ENCODE data around the gene HSD11B1.

DNA sequence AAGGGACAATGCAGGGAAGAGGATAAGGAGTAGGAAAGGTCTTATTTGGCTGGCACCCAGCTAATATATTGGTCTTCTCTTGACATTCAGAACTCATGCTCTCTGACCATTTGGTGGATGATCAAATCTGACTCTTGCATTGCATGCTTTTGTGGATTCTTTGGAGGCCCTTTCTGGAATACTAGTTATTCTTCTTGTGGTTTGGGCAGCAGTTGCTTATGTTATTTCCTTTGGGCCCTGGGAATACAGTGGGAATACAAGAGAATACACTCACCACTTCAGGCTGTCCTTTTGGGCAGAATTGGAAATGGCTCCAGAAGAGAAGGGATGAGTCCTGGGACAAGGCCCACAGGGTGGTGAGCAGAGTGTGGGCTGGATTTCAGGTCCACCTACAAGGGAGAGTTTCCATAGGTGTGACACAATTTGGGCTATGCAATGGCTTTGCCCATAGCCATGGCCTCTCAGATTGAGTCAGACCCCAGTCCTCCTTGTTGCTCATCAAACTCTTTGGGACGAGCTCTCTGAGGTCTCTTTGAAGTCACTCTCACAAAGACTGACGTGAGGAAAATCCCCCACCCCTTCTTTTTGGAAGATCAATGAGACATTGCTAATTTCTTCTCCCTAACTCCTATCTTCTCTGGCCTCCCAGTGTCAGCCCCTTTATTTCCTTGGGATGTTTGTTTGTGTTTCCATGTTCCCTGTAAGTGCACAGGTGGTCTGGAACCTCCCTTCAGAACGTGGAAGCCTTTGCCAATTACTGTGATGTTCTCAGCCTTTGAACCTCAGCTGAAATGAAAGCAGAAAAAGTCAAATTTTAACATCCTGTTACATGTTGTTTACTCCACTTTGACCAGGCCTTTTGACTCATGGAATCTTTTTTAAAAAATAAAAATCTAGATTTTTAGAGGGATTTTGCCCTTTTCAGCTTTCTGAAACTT is 19.4 kb downstream of the HSD11B1 start:
- TF ChIP-seq POLR2AphosphoS5 (IDR thresholded peaks at IDR 0.05; ENCODE audit: low read depth, low read length) (no peak), TAF1 (IDR thresholded peaks at IDR 0.05; ENCODE audit: borderline replicate concordance, insufficient read depth, low read length) (no peak)
- TF ChIP-seq, protein P1, sequence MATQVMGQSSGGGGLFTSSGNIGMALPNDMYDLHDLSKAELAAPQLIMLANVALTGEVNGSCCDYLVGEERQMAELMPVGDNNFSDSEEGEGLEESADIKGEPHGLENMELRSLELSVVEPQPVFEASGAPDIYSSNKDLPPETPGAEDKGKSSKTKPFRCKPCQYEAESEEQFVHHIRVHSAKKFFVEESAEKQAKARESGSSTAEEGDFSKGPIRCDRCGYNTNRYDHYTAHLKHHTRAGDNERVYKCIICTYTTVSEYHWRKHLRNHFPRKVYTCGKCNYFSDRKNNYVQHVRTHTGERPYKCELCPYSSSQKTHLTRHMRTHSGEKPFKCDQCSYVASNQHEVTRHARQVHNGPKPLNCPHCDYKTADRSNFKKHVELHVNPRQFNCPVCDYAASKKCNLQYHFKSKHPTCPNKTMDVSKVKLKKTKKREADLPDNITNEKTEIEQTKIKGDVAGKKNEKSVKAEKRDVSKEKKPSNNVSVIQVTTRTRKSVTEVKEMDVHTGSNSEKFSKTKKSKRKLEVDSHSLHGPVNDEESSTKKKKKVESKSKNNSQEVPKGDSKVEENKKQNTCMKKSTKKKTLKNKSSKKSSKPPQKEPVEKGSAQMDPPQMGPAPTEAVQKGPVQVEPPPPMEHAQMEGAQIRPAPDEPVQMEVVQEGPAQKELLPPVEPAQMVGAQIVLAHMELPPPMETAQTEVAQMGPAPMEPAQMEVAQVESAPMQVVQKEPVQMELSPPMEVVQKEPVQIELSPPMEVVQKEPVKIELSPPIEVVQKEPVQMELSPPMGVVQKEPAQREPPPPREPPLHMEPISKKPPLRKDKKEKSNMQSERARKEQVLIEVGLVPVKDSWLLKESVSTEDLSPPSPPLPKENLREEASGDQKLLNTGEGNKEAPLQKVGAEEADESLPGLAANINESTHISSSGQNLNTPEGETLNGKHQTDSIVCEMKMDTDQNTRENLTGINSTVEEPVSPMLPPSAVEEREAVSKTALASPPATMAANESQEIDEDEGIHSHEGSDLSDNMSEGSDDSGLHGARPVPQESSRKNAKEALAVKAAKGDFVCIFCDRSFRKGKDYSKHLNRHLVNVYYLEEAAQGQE (IDR thresholded peaks at IDR 0.05; ENCODE audit: insufficient read depth in 1 of 2, low read depth in 2 of 2, low read length in 2 of 2): no peak
